K562 (cell line): ENCODE measurements around the gene MAML1. TPM values are rescaled to one million over a fixed set of nuclear protein-coding genes. Genes with fewer than 3 reads are reported as not detected.

Experiments
- DACH1 ChIP-seq: fragments of 450-650 bp; IDR thresholded peaks from 2 replicates; pipeline ENCODE4 v1.6.1; 2018; ENCODE audit not compliant: partially characterized antibody
- FOS ChIP-seq: IDR thresholded peaks from 3 replicates; pipeline ENCODE4 v1.6.1; 2011; ENCODE audit not compliant: insufficient read length; ENCODE audit errors: extremely low read depth
- HDAC1 ChIP-seq, 2 experiments: fragments of 450-650 bp; IDR thresholded peaks; 2 replicates each; pipeline ENCODE4 v1.6.1; 2016 to 2017; ENCODE audit warnings: inconsistent platforms in 1 of 2, mild to moderate bottlenecking in 1 of 2, moderate library complexity in 1 of 2
- KLF6 ChIP-seq: fragments of 250-450 bp; sonication (Bioruptor Pico); IDR thresholded peaks from 2 replicates; pipeline ENCODE4 v1.4.0; 2020; ENCODE audit warnings: mild to moderate bottlenecking, moderate library complexity, borderline replicate concordance
- MTA3 ChIP-seq: fragments of 450-650 bp; formaldehyde crosslinking; IDR thresholded peaks from 2 replicates; pipeline ENCODE4 v1.6.1; 2017; ENCODE audit warnings: mild to moderate bottlenecking, borderline replicate concordance
- NR4A1 ChIP-seq, 2 experiments: fragments of 250-450 bp in 1 of 2; fragments of 450-650 bp in 1 of 2; sonication (Bioruptor Pico) in 1 of 2; IDR thresholded peaks; 2 replicates each; pipeline versions ENCODE4 v1.4.0 to v1.6.1; 2016 to 2020; ENCODE audit warnings: mild to moderate bottlenecking in 2 of 2, missing compliant biosample characterization in 1 of 2, missing genetic modification characterization in 1 of 2, moderate library complexity in 1 of 2
- POLR2A ChIP-seq: fragments of 450-650 bp; conservative IDR thresholded peaks from 2 replicates; pipeline ENCODE4 v1.6.1; 2016
- SIN3B ChIP-seq: fragments of 450-650 bp; IDR thresholded peaks from 2 replicates; pipeline ENCODE4 v1.6.1; 2017; ENCODE audit warnings: low read depth, mild to moderate bottlenecking, moderate library complexity
- SPI1 ChIP-seq: IDR thresholded peaks from 2 replicates; pipeline ENCODE4 v1.6.1; 2011; ENCODE audit warnings: low read depth, low read length, control low read depth, borderline replicate concordance
- THRAP3 ChIP-seq: fragments of 450-650 bp; IDR thresholded peaks from 2 replicates; pipeline ENCODE4 v1.6.1; 2016; ENCODE audit warnings: mild to moderate bottlenecking, inconsistent platforms, borderline replicate concordance
- ZNF76 ChIP-seq: fragments of 250-450 bp; sonication (Bioruptor Pico); IDR thresholded peaks from 2 replicates; pipeline ENCODE4 v1.4.0; 2020; ENCODE audit warnings: mild to moderate bottlenecking, moderate library complexity, borderline replicate concordance
- polyA plus RNA-seq, 8 experiments: library from polyadenylated mRNA; depleted of rRNA in 4 of 8; stranded (reverse) in 5 of 8; unstranded in 3 of 8; fragments of >200 nt; fragmentation: Nextera tagmentation in 2 of 8; fragmentation: Illumina TruSeq in 1 of 8; extraction: Ambion mirVana in 2 of 8; extraction: Trizol in 1 of 8; gene quantifications; 2 replicates each; pipeline versions ENCODE4 v1.2.1 to v1.2.3, GENCODE V29; 2011 to 2014; ENCODE audit warnings: inconsistent platforms in 1 of 8, missing spikeins in 1 of 8
- total RNA-seq, 7 experiments: library from RNA; depleted of rRNA in 6 of 7; stranded (reverse); fragments of >200 nt in 6 of 7; fragmentation: Illumina TruSeq in 2 of 7; extraction: Trizol in 2 of 7; gene quantifications; 2 replicates each; pipeline versions ENCODE4 v1.2.1 to v1.2.3, GENCODE V29; 2011 to 2021; ENCODE audit warnings: low replicate concordance in 1 of 7
- TF ChIP-seq, protein P1 (sequence below), 2 experiments: fragments of 450-650 bp in 1 of 2; sonication (generic) in 1 of 2; formaldehyde crosslinking in 1 of 2; IDR thresholded peaks; 2 replicates each; pipeline versions ENCODE4 v1.7.1 to v1.9.0; 2016 to 2022; ENCODE audit warnings: inconsistent platforms in 1 of 2, mild to moderate bottlenecking in 1 of 2, missing genetic modification reagents in 1 of 2
- TF ChIP-seq, protein P2 (sequence below): fragments of 450-650 bp; IDR thresholded peaks from 2 replicates; pipeline ENCODE4 v1.7.1; 2018; ENCODE audit warnings: mild to moderate bottlenecking, low read depth; ENCODE audit not compliant: partially characterized antibody
- TF ChIP-seq, protein P3 (sequence below): fragments of 250-450 bp; sonication (Bioruptor Pico); IDR thresholded peaks from 2 replicates; pipeline ENCODE4 v1.8.0; 2021; ENCODE audit warnings: mild to moderate bottlenecking, moderate library complexity

The MAML1 gene
- total and polyA plus RNA-seq, 9 of the 15 experiments (the other 6 are each of a cell fraction or from before 2014, with no cell fraction given): 0.32 to 18.4 (median 7.0) TPM

DNA sequence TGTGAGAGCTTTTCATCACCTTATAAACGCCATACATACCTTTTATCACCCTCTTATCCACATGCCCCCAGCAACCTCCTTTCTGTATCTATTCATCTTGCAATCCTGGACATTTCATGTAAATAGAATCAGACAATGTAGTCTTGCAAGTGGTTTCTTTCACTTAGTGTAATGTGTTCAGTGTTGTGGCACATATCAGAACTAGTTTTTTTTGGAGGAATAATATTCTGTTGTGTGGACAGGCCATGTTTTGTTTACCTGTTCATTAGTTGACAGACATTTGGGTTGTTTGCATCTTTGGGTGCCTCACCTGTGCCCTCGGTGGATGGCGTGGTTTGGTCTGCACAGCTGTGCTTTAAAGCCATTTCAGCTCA, 89.4 kb downstream of the MAML1 start (continued):
- TF ChIP-seq, protein P1, sequence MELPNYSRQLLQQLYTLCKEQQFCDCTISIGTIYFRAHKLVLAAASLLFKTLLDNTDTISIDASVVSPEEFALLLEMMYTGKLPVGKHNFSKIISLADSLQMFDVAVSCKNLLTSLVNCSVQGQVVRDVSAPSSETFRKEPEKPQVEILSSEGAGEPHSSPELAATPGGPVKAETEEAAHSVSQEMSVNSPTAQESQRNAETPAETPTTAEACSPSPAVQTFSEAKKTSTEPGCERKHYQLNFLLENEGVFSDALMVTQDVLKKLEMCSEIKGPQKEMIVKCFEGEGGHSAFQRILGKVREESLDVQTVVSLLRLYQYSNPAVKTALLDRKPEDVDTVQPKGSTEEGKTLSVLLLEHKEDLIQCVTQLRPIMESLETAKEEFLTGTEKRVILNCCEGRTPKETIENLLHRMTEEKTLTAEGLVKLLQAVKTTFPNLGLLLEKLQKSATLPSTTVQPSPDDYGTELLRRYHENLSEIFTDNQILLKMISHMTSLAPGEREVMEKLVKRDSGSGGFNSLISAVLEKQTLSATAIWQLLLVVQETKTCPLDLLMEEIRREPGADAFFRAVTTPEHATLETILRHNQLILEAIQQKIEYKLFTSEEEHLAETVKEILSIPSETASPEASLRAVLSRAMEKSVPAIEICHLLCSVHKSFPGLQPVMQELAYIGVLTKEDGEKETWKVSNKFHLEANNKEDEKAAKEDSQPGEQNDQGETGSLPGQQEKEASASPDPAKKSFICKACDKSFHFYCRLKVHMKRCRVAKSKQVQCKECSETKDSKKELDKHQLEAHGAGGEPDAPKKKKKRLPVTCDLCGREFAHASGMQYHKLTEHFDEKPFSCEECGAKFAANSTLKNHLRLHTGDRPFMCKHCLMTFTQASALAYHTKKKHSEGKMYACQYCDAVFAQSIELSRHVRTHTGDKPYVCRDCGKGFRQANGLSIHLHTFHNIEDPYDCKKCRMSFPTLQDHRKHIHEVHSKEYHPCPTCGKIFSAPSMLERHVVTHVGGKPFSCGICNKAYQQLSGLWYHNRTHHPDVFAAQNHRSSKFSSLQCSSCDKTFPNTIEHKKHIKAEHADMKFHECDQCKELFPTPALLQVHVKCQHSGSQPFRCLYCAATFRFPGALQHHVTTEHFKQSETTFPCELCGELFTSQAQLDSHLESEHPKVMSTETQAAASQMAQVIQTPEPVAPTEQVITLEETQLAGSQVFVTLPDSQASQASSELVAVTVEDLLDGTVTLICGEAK (IDR thresholded peaks at IDR 0.05): 0 out of 2 replicates have a peak, but pooled peaks have one; percentile 26
- TF ChIP-seq, protein P1 (CRISPR knock-in tag; IDR thresholded peaks at IDR 0.05): no peak
- TF ChIP-seq FOS (no peak), POLR2A (peak; percentile 22; the same call in 1 of the 2 replicates), NR4A1 (CRISPR knock-in tag; IDR thresholded peaks at IDR 0.05) (no peak), NR4A1 (tag; IDR thresholded peaks at IDR 0.05) (no peak), ZNF76 (CRISPR knock-in tag) (no peak), THRAP3 (peak; percentile 43; the same call in 1 of the 2 replicates), SPI1 (no peak), DACH1 (no peak), HDAC1 (IDR thresholded peaks at IDR 0.05) (no peak), KLF6 (CRISPR knock-in tag) (no peak), SIN3B (no peak), MTA3 (no peak)
- TF ChIP-seq, protein P2, sequence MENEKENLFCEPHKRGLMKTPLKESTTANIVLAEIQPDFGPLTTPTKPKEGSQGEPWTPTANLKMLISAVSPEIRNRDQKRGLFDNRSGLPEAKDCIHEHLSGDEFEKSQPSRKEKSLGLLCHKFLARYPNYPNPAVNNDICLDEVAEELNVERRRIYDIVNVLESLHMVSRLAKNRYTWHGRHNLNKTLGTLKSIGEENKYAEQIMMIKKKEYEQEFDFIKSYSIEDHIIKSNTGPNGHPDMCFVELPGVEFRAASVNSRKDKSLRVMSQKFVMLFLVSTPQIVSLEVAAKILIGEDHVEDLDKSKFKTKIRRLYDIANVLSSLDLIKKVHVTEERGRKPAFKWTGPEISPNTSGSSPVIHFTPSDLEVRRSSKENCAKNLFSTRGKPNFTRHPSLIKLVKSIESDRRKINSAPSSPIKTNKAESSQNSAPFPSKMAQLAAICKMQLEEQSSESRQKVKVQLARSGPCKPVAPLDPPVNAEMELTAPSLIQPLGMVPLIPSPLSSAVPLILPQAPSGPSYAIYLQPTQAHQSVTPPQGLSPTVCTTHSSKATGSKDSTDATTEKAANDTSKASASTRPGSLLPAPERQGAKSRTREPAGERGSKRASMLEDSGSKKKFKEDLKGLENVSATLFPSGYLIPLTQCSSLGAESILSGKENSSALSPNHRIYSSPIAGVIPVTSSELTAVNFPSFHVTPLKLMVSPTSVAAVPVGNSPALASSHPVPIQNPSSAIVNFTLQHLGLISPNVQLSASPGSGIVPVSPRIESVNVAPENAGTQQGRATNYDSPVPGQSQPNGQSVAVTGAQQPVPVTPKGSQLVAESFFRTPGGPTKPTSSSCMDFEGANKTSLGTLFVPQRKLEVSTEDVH: no peak
- TF ChIP-seq, protein P3, sequence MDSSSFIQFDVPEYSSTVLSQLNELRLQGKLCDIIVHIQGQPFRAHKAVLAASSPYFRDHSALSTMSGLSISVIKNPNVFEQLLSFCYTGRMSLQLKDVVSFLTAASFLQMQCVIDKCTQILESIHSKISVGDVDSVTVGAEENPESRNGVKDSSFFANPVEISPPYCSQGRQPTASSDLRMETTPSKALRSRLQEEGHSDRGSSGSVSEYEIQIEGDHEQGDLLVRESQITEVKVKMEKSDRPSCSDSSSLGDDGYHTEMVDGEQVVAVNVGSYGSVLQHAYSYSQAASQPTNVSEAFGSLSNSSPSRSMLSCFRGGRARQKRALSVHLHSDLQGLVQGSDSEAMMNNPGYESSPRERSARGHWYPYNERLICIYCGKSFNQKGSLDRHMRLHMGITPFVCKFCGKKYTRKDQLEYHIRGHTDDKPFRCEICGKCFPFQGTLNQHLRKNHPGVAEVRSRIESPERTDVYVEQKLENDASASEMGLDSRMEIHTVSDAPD (CRISPR knock-in tag): no peak
